Stomach (tissue), 4 donors: ENCODE measurements around the gene SLC16A2.

Source experiments
- EP300 ChIP-seq: sonication (generic); formaldehyde crosslinking; IDR thresholded peaks from one replicate; pipeline ENCODE4 v1.6.1; 2017; ENCODE audit warnings: antibody characterized with exemption
- POLR2A ChIP-seq, 4 donors: fragments of 450-650 bp; IDR thresholded peaks; one replicate each; pipeline ENCODE4 v1.6.1; 2016; ENCODE audit warnings: antibody characterized with exemption in 4 of 4, control low read depth in 2 of 4, mild to moderate bottlenecking in 1 of 4, moderate library complexity in 1 of 4
- TF ChIP-seq, protein P1 (sequence below), 7 experiments: fragments of 450-650 bp in 4 of 7; fragments of 200-600 bp in 3 of 7; sonication (generic) in 3 of 7; IDR thresholded peaks; one replicate each; pipeline ENCODE4 v1.5.1; 2016 to 2019; ENCODE audit warnings: antibody characterized with exemption in 7 of 7, control low read depth in 2 of 7, mild to moderate bottlenecking in 1 of 7

DNA sequence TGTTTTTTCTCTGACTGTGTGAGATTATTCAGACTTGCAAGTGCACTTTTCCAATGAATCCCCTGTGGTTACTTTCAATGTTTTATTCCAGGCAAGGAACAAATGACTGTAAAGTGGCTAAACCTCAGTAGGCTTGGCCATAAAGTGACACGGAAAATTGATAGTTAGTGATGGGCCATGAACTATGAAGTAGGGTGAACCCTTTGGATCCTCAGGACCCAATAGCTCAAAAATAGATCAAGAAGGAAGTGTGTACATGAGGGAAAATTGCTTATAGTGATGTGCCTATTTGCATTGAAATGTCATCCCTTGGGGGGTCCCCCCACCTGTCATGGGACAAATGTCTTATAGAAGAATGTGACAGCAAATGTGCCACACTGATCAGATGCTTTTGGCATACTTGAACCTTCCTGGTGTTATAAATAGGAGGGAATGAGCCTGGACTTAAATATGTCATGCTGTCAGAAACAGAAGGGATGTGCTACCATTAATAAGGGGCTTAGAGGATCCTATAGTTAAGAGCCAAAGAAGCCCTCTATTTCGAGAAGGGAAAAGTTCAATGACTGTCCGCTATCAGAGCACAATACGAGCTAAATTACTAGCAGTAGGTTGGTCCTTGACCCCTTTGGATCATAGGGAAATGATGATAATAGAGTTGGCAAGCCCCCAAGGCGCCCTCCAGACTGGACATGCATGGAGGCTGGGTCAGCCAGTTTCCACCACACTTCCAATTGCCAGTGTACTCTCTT is 30.3 kb downstream of the SLC16A2 start:
- no peak for TF ChIP-seq EP300
- no peak for TF ChIP-seq POLR2A (IDR thresholded peaks at IDR 0.05)
- TF ChIP-seq, protein P1, sequence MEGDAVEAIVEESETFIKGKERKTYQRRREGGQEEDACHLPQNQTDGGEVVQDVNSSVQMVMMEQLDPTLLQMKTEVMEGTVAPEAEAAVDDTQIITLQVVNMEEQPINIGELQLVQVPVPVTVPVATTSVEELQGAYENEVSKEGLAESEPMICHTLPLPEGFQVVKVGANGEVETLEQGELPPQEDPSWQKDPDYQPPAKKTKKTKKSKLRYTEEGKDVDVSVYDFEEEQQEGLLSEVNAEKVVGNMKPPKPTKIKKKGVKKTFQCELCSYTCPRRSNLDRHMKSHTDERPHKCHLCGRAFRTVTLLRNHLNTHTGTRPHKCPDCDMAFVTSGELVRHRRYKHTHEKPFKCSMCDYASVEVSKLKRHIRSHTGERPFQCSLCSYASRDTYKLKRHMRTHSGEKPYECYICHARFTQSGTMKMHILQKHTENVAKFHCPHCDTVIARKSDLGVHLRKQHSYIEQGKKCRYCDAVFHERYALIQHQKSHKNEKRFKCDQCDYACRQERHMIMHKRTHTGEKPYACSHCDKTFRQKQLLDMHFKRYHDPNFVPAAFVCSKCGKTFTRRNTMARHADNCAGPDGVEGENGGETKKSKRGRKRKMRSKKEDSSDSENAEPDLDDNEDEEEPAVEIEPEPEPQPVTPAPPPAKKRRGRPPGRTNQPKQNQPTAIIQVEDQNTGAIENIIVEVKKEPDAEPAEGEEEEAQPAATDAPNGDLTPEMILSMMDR (IDR thresholded peaks at IDR 0.05) = no peak
